GM12801 (cell line): ENCODE data around the gene TRIM23.

Source experiments
- CTCF ChIP-seq: IDR thresholded peaks from one replicate; pipeline ENCODE4 v1.5.1; 2011; ENCODE audit warnings: control low read depth; ENCODE audit not compliant: insufficient read length; ENCODE audit errors: extremely low read depth

Gene TRIM23

GRCh38 chr5:65562731-65563701, 61.1 kb downstream of the TRIM23 start, which contains the start of the genes CENPK and PPWD1:
CENPK (minus strand) TSS chr5:65563168; CDS start chr5:65554907, 8,261 bp downstream.
PPWD1 (plus strand) TSS chr5:65563296; CDS start chr5:65563311, 15 bp downstream.
- TF ChIP-seq CTCF: no peak

- no peak for TF ChIP-seq CTCF
Measured at GRCh38 chr5:65556718-65557117, 67.4 kb downstream of the TRIM23 start.

GRCh38 chr5:65556181-65556580, 68.0 kb downstream of the TRIM23 start:
- TF ChIP-seq CTCF: no peak

GRCh38 chr5:65555287-65555686, 68.8 kb downstream of the TRIM23 start:
- no peak for TF ChIP-seq CTCF

GRCh38 chr5:65553941-65554340, 70.2 kb downstream of the TRIM23 start:
- TF ChIP-seq CTCF: no peak

- TF ChIP-seq CTCF: no peak
Measured at GRCh38 chr5:65548281-65548680, 75.9 kb downstream of the TRIM23 start.

- no peak for TF ChIP-seq CTCF
Measured at GRCh38 chr5:65546141-65546540, 78.0 kb downstream of the TRIM23 start.
